ENCODE data around the gene DIO3.

DNA sequence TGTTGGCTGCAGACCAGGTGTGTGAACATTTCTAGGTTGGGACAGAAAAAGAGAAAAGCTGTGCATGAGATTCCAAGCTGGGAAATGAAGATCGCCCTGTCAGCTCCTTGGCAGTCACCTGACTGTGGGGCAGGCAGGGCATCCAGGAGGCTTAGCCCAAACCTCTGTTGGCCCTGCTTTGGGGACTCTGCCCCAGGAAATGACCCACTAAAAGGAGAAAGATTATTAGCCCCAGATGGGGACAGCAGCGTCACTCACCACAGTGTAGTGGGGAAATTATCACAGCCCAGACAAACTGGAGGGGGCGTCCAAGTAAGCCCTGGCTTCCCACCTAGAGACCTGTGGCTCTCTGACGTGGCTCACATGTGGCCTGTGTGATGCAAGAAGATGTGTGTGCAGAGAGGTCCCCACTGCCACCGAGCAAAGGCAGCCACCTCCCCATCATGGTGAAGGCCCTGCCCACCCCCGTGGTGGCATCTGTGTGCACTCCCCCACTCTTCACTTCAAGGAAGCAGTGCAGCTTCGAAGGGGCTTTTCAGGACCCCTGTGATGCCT lies 39.1 kb downstream of the DIO3 start:
- TF ChIP-seq, protein P1, sequence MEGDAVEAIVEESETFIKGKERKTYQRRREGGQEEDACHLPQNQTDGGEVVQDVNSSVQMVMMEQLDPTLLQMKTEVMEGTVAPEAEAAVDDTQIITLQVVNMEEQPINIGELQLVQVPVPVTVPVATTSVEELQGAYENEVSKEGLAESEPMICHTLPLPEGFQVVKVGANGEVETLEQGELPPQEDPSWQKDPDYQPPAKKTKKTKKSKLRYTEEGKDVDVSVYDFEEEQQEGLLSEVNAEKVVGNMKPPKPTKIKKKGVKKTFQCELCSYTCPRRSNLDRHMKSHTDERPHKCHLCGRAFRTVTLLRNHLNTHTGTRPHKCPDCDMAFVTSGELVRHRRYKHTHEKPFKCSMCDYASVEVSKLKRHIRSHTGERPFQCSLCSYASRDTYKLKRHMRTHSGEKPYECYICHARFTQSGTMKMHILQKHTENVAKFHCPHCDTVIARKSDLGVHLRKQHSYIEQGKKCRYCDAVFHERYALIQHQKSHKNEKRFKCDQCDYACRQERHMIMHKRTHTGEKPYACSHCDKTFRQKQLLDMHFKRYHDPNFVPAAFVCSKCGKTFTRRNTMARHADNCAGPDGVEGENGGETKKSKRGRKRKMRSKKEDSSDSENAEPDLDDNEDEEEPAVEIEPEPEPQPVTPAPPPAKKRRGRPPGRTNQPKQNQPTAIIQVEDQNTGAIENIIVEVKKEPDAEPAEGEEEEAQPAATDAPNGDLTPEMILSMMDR (IDR thresholded peaks at IDR 0.05): no peak
- TF ChIP-seq EZH2 (IDR thresholded peaks at IDR 0.05; ENCODE audit: borderline replicate concordance, insufficient read depth, low read depth, low read length, poor library complexity, severe bottlenecking): no peak
